ENCODE data around the gene DSCAM.

DNA sequence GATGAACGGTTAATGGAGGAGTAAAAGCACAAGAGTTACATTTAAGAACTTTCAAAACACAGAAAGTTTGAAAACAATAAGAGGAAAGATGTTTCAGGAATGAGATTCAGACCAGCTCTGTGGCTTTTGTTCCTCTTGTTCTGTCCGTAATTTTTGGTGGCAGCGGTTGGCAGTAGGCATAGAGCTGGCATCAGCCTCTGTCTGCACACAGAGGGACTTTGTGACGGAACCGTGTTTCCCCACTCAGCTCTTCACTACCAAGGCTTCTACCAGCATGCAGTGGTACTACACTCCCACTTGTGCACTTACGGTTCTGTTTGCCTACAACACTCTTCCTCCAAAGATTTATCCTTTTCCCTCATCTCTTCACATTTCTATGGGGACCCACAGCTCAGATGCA is 212.8 kb downstream of the DSCAM start:
- TF ChIP-seq RELA (IDR thresholded peaks at IDR 0.05; ENCODE audit: borderline replicate concordance, partially characterized antibody) (no peak), MEF2A (IDR thresholded peaks at IDR 0.05; ENCODE audit: insufficient read depth, low read depth, low read length) (no peak), ATF3 (IDR thresholded peaks at IDR 0.05; ENCODE audit: borderline replicate concordance, extremely low read depth, low read depth, low read length) (no peak)
- TF ChIP-seq, protein P1, sequence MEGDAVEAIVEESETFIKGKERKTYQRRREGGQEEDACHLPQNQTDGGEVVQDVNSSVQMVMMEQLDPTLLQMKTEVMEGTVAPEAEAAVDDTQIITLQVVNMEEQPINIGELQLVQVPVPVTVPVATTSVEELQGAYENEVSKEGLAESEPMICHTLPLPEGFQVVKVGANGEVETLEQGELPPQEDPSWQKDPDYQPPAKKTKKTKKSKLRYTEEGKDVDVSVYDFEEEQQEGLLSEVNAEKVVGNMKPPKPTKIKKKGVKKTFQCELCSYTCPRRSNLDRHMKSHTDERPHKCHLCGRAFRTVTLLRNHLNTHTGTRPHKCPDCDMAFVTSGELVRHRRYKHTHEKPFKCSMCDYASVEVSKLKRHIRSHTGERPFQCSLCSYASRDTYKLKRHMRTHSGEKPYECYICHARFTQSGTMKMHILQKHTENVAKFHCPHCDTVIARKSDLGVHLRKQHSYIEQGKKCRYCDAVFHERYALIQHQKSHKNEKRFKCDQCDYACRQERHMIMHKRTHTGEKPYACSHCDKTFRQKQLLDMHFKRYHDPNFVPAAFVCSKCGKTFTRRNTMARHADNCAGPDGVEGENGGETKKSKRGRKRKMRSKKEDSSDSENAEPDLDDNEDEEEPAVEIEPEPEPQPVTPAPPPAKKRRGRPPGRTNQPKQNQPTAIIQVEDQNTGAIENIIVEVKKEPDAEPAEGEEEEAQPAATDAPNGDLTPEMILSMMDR (IDR thresholded peaks at IDR 0.05 in 2 of 3, conservative IDR thresholded peaks at IDR 0.05 in 1 of 3; ENCODE audit: control insufficient read depth in 2 of 3, extremely low read depth in 1 of 3, insufficient read depth in 1 of 3, low read depth in 3 of 3, low read length in 3 of 3) = no peak
- TF ChIP-seq, protein P2, sequence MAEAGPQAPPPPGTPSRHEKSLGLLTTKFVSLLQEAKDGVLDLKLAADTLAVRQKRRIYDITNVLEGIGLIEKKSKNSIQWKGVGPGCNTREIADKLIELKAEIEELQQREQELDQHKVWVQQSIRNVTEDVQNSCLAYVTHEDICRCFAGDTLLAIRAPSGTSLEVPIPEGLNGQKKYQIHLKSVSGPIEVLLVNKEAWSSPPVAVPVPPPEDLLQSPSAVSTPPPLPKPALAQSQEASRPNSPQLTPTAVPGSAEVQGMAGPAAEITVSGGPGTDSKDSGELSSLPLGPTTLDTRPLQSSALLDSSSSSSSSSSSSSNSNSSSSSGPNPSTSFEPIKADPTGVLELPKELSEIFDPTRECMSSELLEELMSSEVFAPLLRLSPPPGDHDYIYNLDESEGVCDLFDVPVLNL (IDR thresholded peaks at IDR 0.05; ENCODE audit: low read depth, low read length) = no peak

Data from GM12878 (cell line).